NT2/D1 (cell line): ENCODE measurements around the gene UNC80.

ENCODE experiments used
- SUZ12 ChIP-seq: IDR thresholded peaks from 2 replicates; pipeline ENCODE4 v1.6.1; 2011; ENCODE audit not compliant: insufficient read length, insufficient read depth; ENCODE audit errors: extremely low read depth
- YY1 ChIP-seq: IDR thresholded peaks from 2 replicates; pipeline ENCODE4 v1.6.1; 2011; ENCODE audit not compliant: insufficient read length, insufficient read depth

DNA sequence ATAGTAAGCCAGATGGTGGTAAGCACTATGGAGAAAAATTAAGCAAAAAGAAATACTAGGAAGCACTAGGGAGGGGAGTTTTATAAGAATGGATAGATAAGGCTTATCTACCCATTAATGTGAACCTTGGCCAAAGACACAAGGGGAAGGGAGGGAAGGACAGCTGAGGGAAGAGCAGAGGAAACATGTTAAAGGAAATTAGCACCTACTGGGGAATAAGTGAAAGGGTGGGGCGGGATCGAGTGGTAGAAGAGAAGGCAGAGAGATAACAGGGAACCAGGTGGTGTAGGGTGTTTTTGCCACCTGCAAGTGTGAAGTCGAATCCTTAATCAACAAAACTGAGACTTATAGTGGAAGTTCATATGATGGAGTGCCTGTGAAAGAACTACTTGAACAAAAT lies 1.7 kb downstream of the UNC80 start:
- no peak for TF ChIP-seq YY1
- TF ChIP-seq SUZ12, result no peak
